ENCODE measurements around the gene SLC44A1. TPM values are rescaled to one million over a fixed set of nuclear protein-coding genes. Genes with fewer than 3 reads are reported as not detected.

SLC44A1 gene
- total and polyA plus RNA-seq, 10 of the 15 experiments (the other 5 are each of a cell fraction or from before 2014, with no cell fraction given), result 2.4 to 21.2 (median 12.4) TPM

GRCh38 chr9:105232207-105232606, 12.2 kb upstream of the SLC44A1 start:
- POLR2A ChIA-PET, result no interaction called here
- CTCF ChIA-PET, result no interaction called here

More at GRCh38 chr9:105232207-105232606, 12.2 kb upstream of the SLC44A1 start:
- Histone ChIP-seq H3K79me2 (ENCODE audit: control insufficient read depth, insufficient read depth, low read length) (no peaks in the 10 kb centered on the region), H4K20me1 (ENCODE audit: control insufficient read depth, insufficient read depth) (no peaks in the 10 kb centered on the region), H3K9me3 (replicated peaks; ENCODE audit: control insufficient read depth, insufficient read depth, low read length) (no peaks in the 10 kb centered on the region), H3K36me3 (ENCODE audit: control insufficient read depth in 2 of 2, insufficient read depth in 2 of 2, low read length in 1 of 2) (no peaks in the 10 kb centered on the region), H3K27ac (ENCODE audit: control insufficient read depth, insufficient read depth) (no peak overlapping the region), H3K9ac (ENCODE audit: control insufficient read depth, insufficient read depth, low read length) (no peak overlapping the region), H3K4me2 (ENCODE audit: control insufficient read depth, insufficient read depth) (no peak overlapping the region), H3K4me3 (no peak overlapping the region), H2AFZ (ENCODE audit: control insufficient read depth, low read depth, low read length) (no peak overlapping the region), H3K4me1 (ENCODE audit: control insufficient read depth, insufficient read depth, low read length) (no peaks in the 10 kb centered on the region), H3K27me3 (replicated peaks in 1 of 2; ENCODE audit: control insufficient read depth in 2 of 2, insufficient read depth in 2 of 2, low read length in 1 of 2) (no peaks in the 10 kb centered on the region)
- BruUV-seq (replicated peaks), result no TSS peak
- ChIA-PET SMC1A (ENCODE audit: uncharacterized antibody, unreplicated experiment) (no interaction called here), RAD21 (ENCODE audit: unreplicated experiment) (no interaction called here)
- ATAC-seq (no peak), DNase-seq (ENCODE audit: low read depth, low spot score) (no peak), FAIRE-seq (no peak)
- intact Hi-C loops (cut with micrococcal nuclease; ENCODE audit: unreplicated experiment), result no loop called here
- TF ChIP-seq, protein P1, sequence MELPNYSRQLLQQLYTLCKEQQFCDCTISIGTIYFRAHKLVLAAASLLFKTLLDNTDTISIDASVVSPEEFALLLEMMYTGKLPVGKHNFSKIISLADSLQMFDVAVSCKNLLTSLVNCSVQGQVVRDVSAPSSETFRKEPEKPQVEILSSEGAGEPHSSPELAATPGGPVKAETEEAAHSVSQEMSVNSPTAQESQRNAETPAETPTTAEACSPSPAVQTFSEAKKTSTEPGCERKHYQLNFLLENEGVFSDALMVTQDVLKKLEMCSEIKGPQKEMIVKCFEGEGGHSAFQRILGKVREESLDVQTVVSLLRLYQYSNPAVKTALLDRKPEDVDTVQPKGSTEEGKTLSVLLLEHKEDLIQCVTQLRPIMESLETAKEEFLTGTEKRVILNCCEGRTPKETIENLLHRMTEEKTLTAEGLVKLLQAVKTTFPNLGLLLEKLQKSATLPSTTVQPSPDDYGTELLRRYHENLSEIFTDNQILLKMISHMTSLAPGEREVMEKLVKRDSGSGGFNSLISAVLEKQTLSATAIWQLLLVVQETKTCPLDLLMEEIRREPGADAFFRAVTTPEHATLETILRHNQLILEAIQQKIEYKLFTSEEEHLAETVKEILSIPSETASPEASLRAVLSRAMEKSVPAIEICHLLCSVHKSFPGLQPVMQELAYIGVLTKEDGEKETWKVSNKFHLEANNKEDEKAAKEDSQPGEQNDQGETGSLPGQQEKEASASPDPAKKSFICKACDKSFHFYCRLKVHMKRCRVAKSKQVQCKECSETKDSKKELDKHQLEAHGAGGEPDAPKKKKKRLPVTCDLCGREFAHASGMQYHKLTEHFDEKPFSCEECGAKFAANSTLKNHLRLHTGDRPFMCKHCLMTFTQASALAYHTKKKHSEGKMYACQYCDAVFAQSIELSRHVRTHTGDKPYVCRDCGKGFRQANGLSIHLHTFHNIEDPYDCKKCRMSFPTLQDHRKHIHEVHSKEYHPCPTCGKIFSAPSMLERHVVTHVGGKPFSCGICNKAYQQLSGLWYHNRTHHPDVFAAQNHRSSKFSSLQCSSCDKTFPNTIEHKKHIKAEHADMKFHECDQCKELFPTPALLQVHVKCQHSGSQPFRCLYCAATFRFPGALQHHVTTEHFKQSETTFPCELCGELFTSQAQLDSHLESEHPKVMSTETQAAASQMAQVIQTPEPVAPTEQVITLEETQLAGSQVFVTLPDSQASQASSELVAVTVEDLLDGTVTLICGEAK (IDR thresholded peaks at IDR 0.05; ENCODE audit: borderline replicate concordance), result no peak
- TF ChIP-seq SKIL (IDR thresholded peaks at IDR 0.05; ENCODE audit: low read depth, poor library complexity, severe bottlenecking) (no peak), CEBPZ (IDR thresholded peaks at IDR 0.05; ENCODE audit: low read depth, low read length) (no peak), SIN3A (IDR thresholded peaks at IDR 0.05; ENCODE audit: low read depth, low read length) (no peak), ATF7 (IDR thresholded peaks at IDR 0.05; ENCODE audit: low read depth) (no peak), HDGF (IDR thresholded peaks at IDR 0.05) (no peak), KAT2A (conservative IDR thresholded peaks at IDR 0.05; ENCODE audit: control insufficient read depth, low read depth, low read length) (no peak), ZNF384 (IDR thresholded peaks at IDR 0.05; ENCODE audit: borderline replicate concordance, low read depth, low read length) (no peak), RELA (IDR thresholded peaks at IDR 0.05; ENCODE audit: borderline replicate concordance, partially characterized antibody) (no peak)
- in situ Hi-C loops (cut with MboI), result no loop called here

Data from GM12878 (cell line).